ENCODE measurements around the gene LAX1.
"Not testable (repeated sequence)": the region's sequence is repeated elsewhere in the genome, so short reads cannot be mapped to it uniquely, and the experiment has no call there.

The LAX1 gene, protein sequence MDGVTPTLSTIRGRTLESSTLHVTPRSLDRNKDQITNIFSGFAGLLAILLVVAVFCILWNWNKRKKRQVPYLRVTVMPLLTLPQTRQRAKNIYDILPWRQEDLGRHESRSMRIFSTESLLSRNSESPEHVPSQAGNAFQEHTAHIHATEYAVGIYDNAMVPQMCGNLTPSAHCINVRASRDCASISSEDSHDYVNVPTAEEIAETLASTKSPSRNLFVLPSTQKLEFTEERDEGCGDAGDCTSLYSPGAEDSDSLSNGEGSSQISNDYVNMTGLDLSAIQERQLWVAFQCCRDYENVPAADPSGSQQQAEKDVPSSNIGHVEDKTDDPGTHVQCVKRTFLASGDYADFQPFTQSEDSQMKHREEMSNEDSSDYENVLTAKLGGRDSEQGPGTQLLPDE

DNA sequence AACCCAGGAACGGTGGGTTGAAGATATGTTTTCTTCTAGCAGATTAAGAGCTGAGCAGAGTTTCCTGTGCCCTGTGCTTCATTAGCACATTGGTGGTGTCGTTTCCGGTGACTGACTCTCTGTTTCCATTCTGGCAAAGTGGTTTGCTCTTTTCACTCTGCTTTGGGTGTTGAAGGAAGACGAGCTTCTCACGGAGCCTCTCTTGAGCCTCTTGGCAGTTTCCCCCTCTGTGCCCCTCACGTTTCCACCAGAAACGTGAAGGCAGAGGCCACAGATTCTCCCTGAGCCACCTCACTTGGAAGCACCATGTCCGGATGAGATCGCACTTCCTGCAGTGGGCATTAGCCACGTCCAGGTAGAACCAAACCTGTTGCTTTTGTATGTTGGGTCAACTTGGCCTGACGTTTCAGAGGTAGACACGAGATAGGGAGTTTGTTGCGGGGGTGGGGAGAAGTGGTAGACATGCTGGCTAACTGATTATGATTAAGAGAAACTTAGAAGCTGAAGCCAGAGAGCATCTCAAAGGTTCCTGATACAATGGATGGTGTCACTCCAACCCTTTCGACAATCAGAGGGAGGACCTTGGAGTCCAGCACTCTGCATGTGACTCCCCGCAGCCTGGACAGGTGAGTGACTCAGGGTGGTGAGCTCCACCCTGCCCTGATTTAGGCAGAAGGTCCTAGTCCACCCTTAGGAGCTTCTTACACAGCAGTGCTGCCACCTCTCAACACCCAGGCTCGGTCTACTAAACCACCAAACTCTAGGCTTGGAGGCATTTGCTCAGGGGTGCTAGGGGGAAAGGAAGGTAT lies at the start of gene LAX1:
TSS of gene LAX1 (plus strand) at position 155 of the 809 bp plus-strand sequence. CDS start at position 538, 383 bp downstream.
- DNase-seq (ENCODE audit: low read depth, low spot score), result no peak

DNA sequence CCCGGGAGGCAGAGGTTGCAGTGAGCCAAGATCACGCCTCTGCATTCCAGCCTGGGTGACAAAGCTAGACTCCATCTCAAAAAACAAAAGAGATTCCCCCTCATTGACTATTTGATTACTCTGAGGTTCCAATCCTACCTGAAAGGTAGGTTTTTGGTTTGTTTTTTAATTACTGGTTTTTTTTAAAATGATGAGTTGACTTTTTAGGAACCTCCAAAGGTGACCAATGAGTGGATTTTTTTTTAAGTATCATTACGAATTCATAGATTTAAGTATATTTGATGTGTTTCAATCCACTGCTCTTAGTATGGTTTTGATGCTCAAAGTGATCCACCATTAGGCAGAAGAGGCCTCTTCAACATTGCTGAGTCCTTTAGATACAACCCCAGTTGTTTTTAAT lies 47.9 kb upstream of the LAX1 start:
- DNase-seq (ENCODE audit: low read depth, low spot score), result no peak

DNA sequence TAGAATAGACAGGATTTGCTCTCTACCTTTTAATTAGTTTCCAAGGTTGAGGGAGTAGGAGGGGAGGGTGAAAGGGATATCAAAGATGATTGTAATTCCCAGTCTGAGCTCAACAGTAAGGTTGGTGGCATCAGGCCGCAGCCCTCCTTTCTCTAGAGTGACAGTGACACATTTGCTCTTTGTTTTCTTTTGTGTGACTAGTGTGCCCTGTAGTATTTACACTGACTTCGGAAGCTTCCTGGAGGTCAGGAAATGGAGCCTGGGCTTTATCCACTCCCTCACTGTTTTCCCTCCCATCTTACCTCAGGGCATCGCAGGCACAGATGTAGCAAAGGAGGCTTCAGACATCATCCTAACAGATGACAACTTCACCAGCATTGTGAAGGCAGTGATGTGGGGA lies 44.7 kb upstream of the LAX1 start:
- DNase-seq (ENCODE audit: low read depth, low spot score), result no peak

DNA sequence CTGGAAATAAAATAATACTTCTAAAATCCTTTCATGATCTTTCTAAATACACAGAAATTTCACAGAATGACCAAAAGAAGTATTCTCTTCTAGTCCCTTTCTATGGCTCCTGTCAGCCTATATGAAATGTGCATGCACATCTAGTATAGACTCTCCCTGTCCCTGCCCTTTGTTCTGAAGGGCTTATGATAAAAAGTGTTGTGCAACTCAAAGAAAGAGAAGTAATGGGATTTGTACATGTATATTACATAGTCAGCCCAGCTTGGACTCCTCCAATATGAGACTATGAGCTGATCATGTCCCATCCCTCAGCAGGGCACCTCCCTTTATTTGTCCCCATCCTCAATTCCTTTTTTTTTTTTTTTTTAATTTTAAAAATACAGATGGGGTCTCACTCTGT lies 42.1 kb upstream of the LAX1 start:
- no peak for DNase-seq (ENCODE audit: low read depth, low spot score)

DNA sequence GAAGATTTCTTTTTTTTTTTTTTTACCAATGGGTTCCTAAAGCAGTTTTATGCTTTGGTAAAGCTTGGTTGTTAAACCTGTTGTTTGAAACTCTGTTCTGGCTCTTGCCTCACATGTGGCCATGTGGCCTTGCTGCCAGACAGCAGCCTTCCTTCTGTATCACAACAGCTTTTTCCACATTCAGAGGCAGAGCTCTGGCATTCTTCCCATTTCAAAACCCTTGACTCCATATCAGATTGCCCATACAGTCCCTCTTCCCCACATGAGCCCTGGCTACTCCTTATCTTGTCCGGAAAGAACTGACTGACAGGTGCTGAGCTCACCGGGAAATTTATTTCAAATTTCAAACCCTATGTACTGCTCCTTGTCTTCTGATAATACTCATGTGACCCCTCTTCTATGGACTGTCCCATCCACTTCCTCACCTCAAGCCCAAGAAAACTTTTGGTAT lies 38.5 kb upstream of the LAX1 start:
- no peak for DNase-seq (ENCODE audit: low read depth, low spot score)

DNA sequence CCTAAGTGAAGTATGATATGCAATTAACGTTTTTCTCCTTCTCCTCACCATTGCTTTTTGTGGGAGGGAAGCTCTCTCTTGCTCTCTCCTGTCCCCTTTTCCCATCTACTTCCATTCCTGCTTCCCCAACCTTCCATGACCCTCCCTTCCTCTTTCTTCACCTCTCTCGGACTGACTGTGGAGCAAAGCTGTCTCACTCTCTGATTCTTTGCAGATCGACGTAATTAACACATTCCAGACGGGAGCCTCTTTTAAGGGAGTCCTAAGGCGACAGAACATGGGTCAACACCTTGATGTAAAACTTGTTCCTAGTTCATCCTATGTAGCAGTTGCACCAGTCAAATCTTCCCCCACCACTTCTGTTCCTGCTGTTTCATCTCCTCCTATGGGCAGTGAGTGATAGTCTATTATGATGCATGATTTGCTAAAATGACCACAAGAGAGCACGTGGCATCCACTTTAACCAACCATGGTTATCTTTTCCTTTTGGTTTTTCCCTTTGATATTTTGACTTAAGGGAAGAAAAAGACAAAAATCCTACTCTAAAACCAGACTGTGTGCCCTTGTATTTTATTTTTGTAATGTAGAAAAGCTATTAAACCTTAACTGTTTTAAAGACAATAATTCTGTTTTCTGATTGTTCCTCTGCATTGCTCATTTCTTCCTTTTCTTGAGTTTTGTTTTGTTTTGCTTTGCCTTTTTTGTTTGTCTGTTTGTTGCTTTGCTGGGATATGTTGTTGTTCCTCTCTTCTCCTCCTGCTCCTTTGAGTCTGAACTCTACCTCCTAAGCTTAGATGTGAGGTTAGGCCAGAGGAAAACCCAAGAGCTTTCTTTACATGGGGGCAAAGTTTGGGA lies 31.7 kb upstream of the LAX1 start:
- DNase-seq (ENCODE audit: low read depth, low spot score), result no peak

DNA sequence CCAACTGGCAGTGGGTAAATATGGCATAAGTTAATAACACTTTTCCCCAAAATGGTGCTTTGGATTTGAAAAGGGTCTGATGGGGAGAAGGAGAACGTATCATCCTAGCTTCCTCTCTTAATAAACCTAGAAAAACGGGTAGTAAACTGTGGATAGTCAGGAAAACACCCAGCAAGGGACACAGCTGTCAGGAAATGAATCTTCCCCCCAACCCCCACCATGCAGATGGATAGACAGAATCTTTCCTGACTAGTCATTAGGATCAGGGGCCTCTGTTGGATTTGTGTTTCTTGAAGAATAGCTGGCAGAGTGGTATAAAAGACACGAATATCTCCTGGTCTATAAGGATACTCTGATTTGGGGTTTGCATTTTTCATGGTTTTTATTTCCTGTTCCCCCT lies 22.5 kb upstream of the LAX1 start:
- DNase-seq (ENCODE audit: low read depth, low spot score), result no peak

DNA sequence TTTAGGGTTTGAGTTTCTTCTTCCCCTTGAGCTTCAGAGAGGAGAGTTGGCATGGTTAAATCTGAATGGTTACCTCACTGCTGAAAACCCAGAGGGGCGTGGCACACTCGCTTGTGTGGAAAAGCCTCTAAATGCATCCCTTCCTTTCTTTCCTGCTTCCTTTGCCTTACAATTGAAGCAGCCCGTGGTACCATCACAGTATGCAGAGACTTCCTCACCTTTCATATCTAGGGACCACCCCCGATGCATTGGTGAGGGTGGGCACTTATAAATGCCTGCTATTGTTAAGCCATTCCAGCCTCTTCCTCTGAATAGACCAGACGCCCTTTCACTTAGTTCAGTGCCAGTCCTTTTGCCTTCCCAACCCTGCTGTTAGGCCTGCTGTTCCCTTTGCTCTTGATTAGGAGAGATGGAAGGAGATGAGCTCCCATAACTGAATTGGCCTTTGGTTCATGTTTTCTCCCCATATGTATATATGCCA lies 21.9 kb upstream of the LAX1 start:
- DNase-seq (ENCODE audit: low read depth, low spot score), result no peak

DNA sequence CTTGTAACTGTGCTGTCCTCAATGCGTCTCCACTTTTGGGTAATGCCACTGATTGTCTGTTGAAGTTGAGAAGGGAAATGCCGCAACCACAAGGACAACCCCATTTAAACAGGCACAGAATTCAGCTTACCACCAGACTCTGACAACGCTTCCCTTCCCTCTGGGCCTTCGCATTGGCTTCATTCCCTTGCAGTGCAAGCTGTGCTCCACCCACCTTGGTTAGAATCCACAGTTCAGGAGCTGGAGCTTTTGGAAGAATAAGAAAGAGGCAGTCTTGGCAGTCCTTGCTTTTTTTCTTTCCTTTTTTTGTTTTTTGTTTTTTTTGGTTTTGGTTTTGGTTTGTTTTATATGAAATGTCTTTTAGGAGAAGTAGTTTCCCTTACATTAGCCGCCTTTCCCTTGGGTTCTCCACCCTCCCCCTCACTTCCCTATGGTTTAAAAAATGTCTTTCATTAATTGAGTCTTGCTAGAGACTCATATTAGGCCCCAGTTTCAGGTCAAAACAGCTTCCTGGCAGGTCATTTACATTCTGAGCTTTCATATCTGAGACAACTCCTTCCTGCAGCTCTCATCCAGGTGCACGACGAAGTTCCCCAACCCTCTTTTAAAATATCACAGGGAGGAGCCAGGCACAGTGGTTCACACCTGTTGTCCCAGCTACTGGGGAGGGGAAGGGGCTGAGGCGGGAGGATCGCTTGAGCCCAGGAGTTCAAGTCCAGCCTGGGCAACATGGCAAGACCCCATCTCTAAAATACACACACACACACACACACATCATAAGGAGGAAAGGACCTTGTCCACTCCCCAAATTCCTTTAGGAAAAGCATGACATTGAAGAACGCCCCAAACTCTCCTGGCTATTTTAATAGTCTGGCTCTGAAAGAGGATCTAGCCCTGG lies 20.7 kb upstream of the LAX1 start:
- no peak for DNase-seq (ENCODE audit: low read depth, low spot score)

DNA sequence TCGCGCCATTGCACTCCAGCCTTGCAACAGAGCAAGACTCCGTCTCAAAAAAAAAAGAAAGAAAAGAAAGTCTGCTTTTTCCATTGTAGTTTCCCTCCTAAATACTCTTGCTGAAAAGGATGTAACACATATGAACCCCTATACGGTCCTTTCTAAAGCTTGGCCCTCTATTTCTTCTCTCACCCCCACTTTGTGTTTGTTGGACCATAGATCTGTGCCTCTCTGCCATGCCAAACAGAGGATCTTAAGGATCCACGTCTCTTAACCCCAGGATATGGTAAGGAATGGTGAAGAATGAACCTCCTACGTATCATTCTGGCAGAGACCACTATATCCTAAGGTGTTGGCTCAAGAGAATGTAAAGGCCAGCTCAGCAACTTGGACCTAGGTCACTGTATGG lies 18.7 kb upstream of the LAX1 start:
- DNase-seq (ENCODE audit: low read depth, low spot score), result no peak

DNA sequence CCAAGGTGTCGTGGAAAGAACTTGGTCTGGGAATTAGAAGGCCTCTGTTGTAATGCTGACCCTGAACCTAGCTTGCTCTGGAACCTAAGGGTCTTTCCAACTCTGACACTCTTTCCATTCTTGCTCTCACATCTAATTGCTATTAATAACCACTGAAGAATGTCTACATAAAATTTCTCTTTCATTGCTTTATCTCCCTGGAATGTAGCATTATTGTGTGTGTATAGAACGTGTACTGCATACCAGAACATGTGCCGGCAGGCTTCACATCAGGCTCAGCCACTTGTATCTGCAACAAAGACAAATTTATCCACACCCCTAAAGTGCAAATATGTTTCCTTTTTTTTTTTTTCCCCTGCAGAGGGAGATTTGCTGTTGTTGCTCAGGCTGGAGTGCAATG lies 13.9 kb upstream of the LAX1 start:
- DNase-seq (ENCODE audit: low read depth, low spot score), result no peak

DNA sequence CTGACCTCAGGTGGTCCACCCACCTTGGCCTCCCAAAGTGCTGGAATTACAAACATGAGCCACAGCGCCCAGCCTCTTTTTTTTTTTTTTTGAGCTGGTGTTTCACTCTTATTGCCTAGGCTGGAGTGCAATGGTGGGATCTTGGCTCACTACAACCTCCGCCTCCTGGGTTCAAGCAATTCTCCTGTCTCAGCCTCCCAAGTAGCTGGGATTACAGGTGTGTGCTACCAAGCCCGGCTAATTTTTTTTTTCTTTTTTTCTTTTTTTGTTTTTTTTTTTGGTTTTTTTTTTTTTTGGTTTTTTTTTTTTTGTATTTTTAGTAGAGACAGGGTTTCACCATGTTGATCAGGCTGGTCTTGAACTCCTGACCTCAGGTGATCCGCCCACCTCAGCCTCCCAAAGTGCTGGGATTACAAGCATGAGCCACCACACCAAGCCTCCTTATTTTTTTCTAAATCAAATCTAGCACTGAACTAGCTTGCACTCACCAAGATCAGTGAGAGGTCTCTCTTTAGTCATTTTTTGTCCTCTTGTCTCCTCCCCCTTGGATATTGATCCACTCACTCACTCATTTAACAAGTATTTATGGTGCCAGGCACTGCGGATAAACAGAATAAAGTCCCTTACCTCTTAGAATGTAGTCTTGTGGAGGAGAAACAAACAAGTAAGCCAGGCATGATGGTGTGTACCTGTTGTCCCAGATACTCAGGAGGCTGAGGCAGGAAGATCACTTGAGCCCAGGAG lies 13.2 kb upstream of the LAX1 start:
- DNase-seq (ENCODE audit: low read depth, low spot score), result not testable (repeated sequence)

DNA sequence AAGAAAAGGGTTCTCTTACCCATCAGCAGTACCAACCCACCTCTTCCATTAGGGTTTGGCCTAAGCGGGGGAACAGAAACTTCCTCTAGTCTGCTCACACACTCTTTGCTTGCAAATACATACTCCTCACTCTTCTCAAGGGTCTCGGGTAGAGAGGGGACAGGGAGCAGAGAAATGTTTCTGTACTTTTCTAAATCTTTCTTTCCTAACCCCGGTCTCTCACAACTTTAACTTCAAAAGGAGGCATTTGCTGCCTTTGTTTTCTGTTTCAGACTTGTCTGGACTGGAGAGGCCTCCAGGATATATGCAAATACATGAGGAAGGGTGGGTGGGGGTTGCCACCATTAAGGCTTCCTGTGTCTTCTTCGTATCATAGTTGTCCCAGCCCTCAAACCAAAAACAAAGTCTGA lies 10.5 kb upstream of the LAX1 start:
- no peak for DNase-seq (ENCODE audit: low read depth, low spot score)

DNA sequence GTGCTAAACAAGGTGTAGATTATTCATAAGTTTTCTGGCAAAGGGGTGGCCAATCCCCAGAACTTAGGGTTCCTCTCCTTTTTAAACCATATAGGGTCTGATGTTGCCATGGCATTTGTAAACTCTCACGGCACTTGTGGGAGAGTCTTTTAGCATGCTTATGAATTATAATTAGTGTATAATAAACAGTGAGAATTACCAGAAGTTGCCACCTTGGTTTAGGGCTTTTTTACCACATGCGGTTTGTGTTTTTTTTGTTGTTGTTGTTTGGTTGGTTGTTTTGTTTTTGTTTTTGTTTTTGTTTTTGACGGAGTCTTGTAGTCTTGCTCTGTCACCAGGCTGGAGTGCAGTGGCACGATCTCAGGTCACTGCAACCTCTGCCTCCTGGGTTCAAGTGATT lies 8.9 kb upstream of the LAX1 start:
- DNase-seq (ENCODE audit: low read depth, low spot score), result no peak

DNA sequence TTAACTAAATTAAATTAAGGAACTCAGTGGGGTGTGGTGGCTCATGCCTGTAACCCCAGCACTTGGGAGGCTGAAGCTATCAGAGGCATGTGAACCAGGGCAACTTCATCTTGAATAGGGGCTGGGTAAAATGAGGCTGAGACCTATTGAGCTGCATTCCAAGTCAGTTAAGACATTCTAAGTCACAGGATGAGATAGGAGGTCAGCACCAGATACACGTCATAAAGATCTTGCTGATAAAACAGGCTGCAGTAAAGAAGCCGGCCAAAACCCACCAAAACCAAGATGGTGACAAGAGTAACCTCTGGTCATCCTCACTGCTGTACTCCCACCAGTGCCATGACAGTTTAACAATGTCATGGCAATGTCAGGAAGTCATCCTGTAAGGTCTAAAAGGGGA lies 6.2 kb upstream of the LAX1 start:
- DNase-seq (ENCODE audit: low read depth, low spot score), result not testable (repeated sequence)

DNA sequence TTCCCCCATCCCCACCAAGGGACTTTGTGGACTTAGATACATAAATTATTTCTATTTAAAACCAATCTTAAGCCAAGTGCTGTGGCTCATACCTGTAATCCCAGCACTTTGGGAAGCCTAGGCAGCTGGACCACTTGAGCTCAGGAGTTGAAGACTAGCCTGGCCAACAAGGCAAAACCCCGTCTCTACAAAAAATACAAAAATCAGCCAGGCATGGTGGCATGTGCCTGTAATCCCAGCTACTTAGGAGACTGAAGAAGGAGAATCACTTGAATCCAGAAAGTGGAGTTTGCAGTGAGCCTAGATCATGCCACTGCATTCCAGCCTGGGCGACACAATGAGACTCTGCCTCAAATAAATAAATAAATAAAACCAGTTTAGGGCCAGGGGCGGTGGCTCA lies 4.5 kb upstream of the LAX1 start:
- DNase-seq (ENCODE audit: low read depth, low spot score), result no peak

DNA sequence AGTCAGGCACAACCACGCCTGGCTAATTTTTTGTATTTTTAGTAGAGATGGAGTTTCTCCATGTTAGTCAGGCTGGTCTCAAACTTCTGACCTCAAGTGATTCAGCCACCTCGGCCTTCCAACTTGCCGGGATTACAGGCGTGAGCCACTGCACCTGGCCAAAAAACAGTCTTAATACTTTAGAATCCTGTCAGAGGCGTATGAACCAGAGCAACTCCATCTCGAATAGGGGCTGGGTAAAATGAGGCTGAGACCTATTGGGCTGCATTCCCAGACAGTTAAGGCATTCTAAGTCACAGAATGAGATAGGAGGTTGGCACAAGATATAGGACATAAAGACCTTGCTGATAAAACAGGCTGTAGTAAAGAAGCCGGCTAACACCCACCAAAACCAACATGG lies 3.0 kb upstream of the LAX1 start:
- DNase-seq (ENCODE audit: low read depth, low spot score), result not testable (repeated sequence)

DNA sequence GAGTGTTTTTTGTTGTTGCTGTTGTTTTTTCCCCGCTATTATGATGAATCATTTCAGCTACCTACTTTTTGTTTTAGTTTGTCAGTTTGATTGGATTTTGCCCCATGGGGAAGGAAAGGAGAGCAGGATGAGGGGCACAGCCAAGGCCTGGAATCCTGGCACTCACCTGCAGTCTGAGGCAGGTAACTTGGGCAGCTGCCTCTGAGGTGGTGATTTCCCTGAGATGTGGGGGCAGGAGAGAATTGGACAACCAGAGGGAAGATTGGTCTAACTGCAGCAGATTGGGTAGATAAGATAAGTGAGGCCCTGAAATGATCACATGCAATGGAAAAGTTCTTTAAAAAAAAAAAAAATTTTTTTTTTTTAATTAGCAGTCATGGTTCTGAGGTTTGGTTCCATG lies 1.5 kb upstream of the LAX1 start:
- DNase-seq (ENCODE audit: low read depth, low spot score), result no peak

DNA sequence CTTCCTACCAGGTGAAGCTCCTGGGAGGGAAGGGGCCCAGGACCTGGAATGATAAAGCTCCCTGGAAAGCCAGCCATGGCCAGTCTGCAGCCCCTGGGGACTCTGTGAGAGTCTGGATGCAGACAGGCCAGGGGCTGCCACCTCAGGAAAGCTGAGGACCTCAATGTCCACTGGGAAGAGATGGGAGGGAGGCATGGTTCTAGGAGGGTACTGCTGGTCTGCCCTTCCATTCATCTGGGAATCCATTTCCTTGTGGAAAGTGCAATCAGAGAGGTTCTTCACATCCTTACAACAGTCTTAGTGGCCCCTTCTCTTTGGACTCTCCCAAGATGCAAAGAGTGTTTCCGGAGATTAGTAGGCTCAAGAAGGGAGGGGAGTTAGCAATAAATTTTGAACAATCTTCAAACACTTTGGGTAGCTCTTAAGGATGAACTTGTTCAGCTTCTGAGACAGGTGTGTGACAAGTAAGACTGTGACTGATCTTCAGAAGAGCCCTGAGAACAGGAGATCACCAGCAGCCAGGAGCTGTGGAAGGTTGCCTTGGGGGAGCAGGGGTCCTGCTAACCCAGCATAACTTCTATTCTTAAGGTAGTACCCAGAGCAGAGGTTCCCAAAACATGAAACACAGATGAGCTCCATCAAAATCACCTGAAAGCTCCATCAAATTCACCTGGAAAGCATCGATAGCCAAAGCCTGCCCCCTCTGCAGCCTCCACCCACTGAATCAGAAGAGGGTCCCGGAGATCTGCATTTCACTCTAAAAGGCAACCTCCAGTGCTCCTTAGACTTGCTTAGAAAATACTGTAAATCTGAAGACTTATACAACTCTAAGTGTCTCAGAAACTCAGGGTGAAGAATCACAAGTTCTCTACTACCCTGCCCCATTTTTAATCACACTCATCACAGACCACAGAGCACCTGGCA lies 616 bp upstream of the LAX1 start:
- DNase-seq (ENCODE audit: low read depth, low spot score), result no peak
